ENCODE data around the gene PDLIM4. TPM values are rescaled to one million over a fixed set of nuclear protein-coding genes. Genes with fewer than 3 reads are reported as not detected.

PDLIM4 gene
- total and polyA plus RNA-seq, 2 experiments from 2014 or later, result 25.2 to 31.8 TPM

GRCh38 chr5:132263548-132264261, 6.2 kb downstream of the PDLIM4 start:
- Histone ChIP-seq H3K36me3 (ENCODE audit: insufficient read depth) (no peaks in the 10 kb centered on the region), H3K4me1 (ENCODE audit: insufficient read depth) (0 out of 2 replicates have a peak, but pooled peaks cover 1% of the 10 kb centered on the region), H3K9me2 (ENCODE audit: insufficient read depth) (no peaks in the 10 kb centered on the region), H3K4me3 (no peak overlapping the region), H4K20me1 (replicated peaks; ENCODE audit: insufficient read depth) (no peaks in the 10 kb centered on the region), H3K79me2 (replicated peaks; ENCODE audit: insufficient read depth) (no peaks in the 10 kb centered on the region), H3K27ac (ENCODE audit: low read depth) (no peak overlapping the region), H2AFZ (no peak overlapping the region), H3K4me2 (no peak overlapping the region), H3K27me3 (ENCODE audit: insufficient read depth) (no peaks in the 10 kb centered on the region), H3F3A (replicated peaks; ENCODE audit: low read depth) (no peaks in the 10 kb centered on the region)
- H3K4me3 Mint-ChIP-seq, result no peak overlapping the region
- ATAC-seq, result no peak
- H3K4me1 Mint-ChIP-seq, result peaks cover 12% of the 10 kb centered on the region
- DNase-seq (ENCODE audit: low spot score), result no peak
- H3K27me3 Mint-ChIP-seq (ENCODE audit: insufficient read depth, low read depth, poor library complexity), result peaks cover 15% of the 10 kb centered on the region
- TF ChIP-seq NANOG (IDR thresholded peaks at IDR 0.05; ENCODE audit: borderline replicate concordance) (no peak), CREB1 (CRISPR knock-in tag; IDR thresholded peaks at IDR 0.05; ENCODE audit: low read depth) (no peak), ZNF114 (CRISPR knock-in tag; IDR thresholded peaks at IDR 0.05) (no peak), STAT1 (IDR thresholded peaks at IDR 0.05; ENCODE audit: unreplicated experiment) (no peak), ZNF331 (CRISPR knock-in tag; IDR thresholded peaks at IDR 0.05; ENCODE audit: low read depth) (no peak), EZH2phosphoT487 (IDR thresholded peaks at IDR 0.05; ENCODE audit: unreplicated experiment) (no peak), EZH2 (IDR thresholded peaks at IDR 0.05; ENCODE audit: low read depth, unreplicated experiment) (no peak), JUNB (IDR thresholded peaks at IDR 0.05; ENCODE audit: unreplicated experiment) (no peak), CTCF (conservative IDR thresholded peaks at IDR 0.05; ENCODE audit: low read depth in 2 of 2) (no peak), POLR2AphosphoS5 (IDR thresholded peaks at IDR 0.05; ENCODE audit: low read depth) (no peak)
- TF ChIP-seq, protein P1, sequence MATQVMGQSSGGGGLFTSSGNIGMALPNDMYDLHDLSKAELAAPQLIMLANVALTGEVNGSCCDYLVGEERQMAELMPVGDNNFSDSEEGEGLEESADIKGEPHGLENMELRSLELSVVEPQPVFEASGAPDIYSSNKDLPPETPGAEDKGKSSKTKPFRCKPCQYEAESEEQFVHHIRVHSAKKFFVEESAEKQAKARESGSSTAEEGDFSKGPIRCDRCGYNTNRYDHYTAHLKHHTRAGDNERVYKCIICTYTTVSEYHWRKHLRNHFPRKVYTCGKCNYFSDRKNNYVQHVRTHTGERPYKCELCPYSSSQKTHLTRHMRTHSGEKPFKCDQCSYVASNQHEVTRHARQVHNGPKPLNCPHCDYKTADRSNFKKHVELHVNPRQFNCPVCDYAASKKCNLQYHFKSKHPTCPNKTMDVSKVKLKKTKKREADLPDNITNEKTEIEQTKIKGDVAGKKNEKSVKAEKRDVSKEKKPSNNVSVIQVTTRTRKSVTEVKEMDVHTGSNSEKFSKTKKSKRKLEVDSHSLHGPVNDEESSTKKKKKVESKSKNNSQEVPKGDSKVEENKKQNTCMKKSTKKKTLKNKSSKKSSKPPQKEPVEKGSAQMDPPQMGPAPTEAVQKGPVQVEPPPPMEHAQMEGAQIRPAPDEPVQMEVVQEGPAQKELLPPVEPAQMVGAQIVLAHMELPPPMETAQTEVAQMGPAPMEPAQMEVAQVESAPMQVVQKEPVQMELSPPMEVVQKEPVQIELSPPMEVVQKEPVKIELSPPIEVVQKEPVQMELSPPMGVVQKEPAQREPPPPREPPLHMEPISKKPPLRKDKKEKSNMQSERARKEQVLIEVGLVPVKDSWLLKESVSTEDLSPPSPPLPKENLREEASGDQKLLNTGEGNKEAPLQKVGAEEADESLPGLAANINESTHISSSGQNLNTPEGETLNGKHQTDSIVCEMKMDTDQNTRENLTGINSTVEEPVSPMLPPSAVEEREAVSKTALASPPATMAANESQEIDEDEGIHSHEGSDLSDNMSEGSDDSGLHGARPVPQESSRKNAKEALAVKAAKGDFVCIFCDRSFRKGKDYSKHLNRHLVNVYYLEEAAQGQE (IDR thresholded peaks at IDR 0.05; ENCODE audit: unreplicated experiment), result no peak
- TF ChIP-seq, protein P2, sequence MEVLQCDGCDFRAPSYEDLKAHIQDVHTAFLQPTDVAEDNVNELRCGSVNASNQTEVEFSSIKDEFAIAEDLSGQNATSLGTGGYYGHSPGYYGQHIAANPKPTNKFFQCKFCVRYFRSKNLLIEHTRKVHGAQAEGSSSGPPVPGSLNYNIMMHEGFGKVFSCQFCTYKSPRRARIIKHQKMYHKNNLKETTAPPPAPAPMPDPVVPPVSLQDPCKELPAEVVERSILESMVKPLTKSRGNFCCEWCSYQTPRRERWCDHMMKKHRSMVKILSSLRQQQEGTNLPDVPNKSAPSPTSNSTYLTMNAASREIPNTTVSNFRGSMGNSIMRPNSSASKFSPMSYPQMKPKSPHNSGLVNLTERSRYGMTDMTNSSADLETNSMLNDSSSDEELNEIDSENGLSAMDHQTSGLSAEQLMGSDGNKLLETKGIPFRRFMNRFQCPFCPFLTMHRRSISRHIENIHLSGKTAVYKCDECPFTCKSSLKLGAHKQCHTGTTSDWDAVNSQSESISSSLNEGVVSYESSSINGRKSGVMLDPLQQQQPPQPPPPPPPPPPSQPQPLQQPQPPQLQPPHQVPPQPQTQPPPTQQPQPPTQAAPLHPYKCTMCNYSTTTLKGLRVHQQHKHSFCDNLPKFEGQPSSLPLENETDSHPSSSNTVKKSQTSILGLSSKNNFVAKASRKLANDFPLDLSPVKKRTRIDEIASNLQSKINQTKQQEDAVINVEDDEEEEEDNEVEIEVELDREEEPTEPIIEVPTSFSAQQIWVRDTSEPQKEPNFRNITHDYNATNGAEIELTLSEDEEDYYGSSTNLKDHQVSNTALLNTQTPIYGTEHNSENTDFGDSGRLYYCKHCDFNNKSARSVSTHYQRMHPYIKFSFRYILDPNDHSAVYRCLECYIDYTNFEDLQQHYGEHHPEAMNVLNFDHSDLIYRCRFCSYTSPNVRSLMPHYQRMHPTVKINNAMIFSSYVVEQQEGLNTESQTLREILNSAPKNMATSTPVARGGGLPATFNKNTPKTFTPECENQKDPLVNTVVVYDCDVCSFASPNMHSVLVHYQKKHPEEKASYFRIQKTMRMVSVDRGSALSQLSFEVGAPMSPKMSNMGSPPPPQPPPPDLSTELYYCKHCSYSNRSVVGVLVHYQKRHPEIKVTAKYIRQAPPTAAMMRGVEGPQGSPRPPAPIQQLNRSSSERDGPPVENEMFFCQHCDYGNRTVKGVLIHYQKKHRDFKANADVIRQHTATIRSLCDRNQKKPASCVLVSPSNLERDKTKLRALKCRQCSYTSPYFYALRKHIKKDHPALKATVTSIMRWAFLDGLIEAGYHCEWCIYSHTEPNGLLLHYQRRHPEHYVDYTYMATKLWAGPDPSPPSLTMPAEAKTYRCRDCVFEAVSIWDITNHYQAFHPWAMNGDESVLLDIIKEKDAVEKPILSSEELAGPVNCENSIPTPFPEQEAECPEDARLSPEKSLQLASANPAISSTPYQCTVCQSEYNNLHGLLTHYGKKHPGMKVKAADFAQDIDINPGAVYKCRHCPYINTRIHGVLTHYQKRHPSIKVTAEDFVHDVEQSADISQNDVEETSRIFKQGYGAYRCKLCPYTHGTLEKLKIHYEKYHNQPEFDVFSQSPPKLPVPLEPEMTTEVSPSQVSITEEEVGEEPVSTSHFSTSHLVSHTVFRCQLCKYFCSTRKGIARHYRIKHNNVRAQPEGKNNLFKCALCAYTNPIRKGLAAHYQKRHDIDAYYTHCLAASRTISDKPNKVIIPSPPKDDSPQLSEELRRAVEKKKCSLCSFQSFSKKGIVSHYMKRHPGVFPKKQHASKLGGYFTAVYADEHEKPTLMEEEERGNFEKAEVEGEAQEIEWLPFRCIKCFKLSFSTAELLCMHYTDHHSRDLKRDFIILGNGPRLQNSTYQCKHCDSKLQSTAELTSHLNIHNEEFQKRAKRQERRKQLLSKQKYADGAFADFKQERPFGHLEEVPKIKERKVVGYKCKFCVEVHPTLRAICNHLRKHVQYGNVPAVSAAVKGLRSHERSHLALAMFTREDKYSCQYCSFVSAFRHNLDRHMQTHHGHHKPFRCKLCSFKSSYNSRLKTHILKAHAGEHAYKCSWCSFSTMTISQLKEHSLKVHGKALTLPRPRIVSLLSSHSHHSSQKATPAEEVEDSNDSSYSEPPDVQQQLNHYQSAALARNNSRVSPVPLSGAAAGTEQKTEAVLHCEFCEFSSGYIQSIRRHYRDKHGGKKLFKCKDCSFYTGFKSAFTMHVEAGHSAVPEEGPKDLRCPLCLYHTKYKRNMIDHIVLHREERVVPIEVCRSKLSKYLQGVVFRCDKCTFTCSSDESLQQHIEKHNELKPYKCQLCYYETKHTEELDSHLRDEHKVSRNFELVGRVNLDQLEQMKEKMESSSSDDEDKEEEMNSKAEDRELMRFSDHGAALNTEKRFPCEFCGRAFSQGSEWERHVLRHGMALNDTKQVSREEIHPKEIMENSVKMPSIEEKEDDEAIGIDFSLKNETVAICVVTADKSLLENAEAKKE (CRISPR knock-in tag; IDR thresholded peaks at IDR 0.05), result no peak
- TF ChIP-seq, protein P3, sequence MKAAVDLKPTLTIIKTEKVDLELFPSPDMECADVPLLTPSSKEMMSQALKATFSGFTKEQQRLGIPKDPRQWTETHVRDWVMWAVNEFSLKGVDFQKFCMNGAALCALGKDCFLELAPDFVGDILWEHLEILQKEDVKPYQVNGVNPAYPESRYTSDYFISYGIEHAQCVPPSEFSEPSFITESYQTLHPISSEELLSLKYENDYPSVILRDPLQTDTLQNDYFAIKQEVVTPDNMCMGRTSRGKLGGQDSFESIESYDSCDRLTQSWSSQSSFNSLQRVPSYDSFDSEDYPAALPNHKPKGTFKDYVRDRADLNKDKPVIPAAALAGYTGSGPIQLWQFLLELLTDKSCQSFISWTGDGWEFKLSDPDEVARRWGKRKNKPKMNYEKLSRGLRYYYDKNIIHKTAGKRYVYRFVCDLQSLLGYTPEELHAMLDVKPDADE (IDR thresholded peaks at IDR 0.05), result no peak
- no peaks in the 10 kb centered on the region; the same call in 2 of the 3 replicates for H3K36me3 Mint-ChIP-seq (ENCODE audit: low read depth)
- H3K27ac Mint-ChIP-seq, result no peak overlapping the region
- no peaks in the 10 kb centered on the region for H3K9me3 Mint-ChIP-seq

All from GM23338 (cell line).